ENCODE results near the gene HMGB2.

The HMGB2 gene

GRCh38 chr4:173282626-173283025 is 51.5 kb downstream of the HMGB2 start:
- DNase-seq: no peak

GRCh38 chr4:173282256-173282562 is 51.9 kb downstream of the HMGB2 start:
- DNase-seq: no peak

GRCh38 chr4:173281406-173282255 is 52.5 kb downstream of the HMGB2 start:
- DNase-seq: no peak
